DND-41 (cell line): ENCODE data around the gene OSBPL8.
"Not testable (repeated sequence)": the region's sequence is repeated elsewhere in the genome, so short reads cannot be mapped to it uniquely, and the experiment has no call there.

ENCODE experiments used
- ATAC-seq: fragments of 200-7000 bp; cut with Tn5 transposase; 3 replicates; pipeline ENCODE4 v1.9.1; 2021; ENCODE audit warnings: low read depth; ENCODE audit not compliant: insufficient read depth
- DNase-seq: peaks from one replicate; pipeline ENCODE4 v3.0.0-alpha.2; 2020
- H2AFZ ChIP-seq: 2 replicates; pipeline ENCODE4 v1.6.0; 2012; ENCODE audit warnings: low read depth, low read length
- H3K27ac ChIP-seq: 2 replicates; pipeline ENCODE4 v1.5.1; 2012; ENCODE audit warnings: low read length, inconsistent platforms
- H3K27me3 ChIP-seq: fragments of 200-600 bp; sonication (generic); 2 replicates; pipeline ENCODE4 v1.6.0; 2012; ENCODE audit warnings: low read length, mild to moderate bottlenecking, inconsistent platforms; ENCODE audit not compliant: insufficient read depth, poor library complexity
- H3K36me3 ChIP-seq: 2 replicates; pipeline ENCODE4 v1.5.1; 2012; ENCODE audit warnings: low read length, inconsistent platforms; ENCODE audit not compliant: insufficient read depth
- H3K4me1 ChIP-seq: 2 replicates; pipeline ENCODE4 v1.5.1; 2012; ENCODE audit warnings: mild to moderate bottlenecking, low read length; ENCODE audit not compliant: insufficient read depth
- H3K4me2 ChIP-seq: 2 replicates; pipeline ENCODE4 v1.6.0; 2012; ENCODE audit warnings: mild to moderate bottlenecking, moderate library complexity, low read length, inconsistent platforms; ENCODE audit not compliant: insufficient read depth
- H3K4me3 ChIP-seq, 2 experiments: fragments of 200-600 bp in 1 of 2; shearing (Covaris generic) in 1 of 2; 2 replicates each; pipeline ENCODE4 v1.5.1; 2012 to 2016; ENCODE audit warnings: inconsistent platforms in 2 of 2, low read length in 2 of 2, mild to moderate bottlenecking in 2 of 2, low read depth in 1 of 2, moderate library complexity in 1 of 2
- H3K79me2 ChIP-seq: 2 replicates; pipeline ENCODE4 v1.6.0; 2012; ENCODE audit warnings: low read length, inconsistent platforms; ENCODE audit not compliant: insufficient read depth
- H3K9ac ChIP-seq: 2 replicates; pipeline ENCODE4 v1.6.0; 2012; ENCODE audit warnings: low read depth, mild to moderate bottlenecking, inconsistent platforms, low read length, moderate library complexity
- H3K9me3 ChIP-seq: 2 replicates; pipeline ENCODE4 v1.5.1; 2012; ENCODE audit warnings: low read length, moderate library complexity, mild to moderate bottlenecking, inconsistent platforms; ENCODE audit not compliant: insufficient read depth, severe bottlenecking
- H4K20me1 ChIP-seq: 2 replicates; pipeline ENCODE4 v1.6.0; 2012; ENCODE audit warnings: low read length; ENCODE audit not compliant: insufficient read depth
- EZH2 ChIP-seq: IDR thresholded peaks from 3 replicates; pipeline ENCODE4 v1.6.1; 2012; ENCODE audit warnings: borderline replicate concordance, low read depth, mild to moderate bottlenecking, moderate library complexity, low read length, inconsistent platforms; ENCODE audit not compliant: severe bottlenecking
- TF ChIP-seq, protein P1 (sequence below): IDR thresholded peaks from 2 replicates; pipeline ENCODE4 v1.5.1; 2012; ENCODE audit warnings: borderline replicate concordance, low read length, moderate library complexity, mild to moderate bottlenecking; ENCODE audit not compliant: poor library complexity, severe bottlenecking; ENCODE audit errors: extremely low read depth

The OSBPL8 gene

DNA sequence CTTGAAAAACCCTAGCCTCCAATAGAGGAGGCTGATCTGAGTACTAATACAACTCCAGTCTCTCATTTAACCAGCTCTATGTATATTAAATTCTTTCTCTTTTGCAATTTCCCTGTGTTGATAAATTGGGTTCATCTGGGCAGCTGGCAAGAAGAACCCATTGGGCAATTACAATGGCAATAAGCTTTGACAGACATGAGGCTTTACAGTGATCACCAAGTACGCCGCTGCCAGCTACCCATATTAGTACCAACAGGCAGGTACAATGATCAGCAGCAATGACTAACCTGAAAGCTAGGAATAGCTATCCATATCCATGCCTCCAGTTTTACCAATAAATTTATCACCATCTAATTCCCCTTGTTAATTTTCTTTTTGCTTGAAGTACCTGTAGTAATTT, 54.5 kb downstream of the OSBPL8 start:
- ATAC-seq = no peak
- DNase-seq = no peak
- H4K20me1 ChIP-seq = peaks cover 8% of the 10 kb centered on the region; the same call in 1 of the 2 replicates
- peaks cover 36% of the 10 kb centered on the region for H3K79me2 ChIP-seq
- no peaks in the 10 kb centered on the region for H3K27me3 ChIP-seq
- TF ChIP-seq, protein P1, sequence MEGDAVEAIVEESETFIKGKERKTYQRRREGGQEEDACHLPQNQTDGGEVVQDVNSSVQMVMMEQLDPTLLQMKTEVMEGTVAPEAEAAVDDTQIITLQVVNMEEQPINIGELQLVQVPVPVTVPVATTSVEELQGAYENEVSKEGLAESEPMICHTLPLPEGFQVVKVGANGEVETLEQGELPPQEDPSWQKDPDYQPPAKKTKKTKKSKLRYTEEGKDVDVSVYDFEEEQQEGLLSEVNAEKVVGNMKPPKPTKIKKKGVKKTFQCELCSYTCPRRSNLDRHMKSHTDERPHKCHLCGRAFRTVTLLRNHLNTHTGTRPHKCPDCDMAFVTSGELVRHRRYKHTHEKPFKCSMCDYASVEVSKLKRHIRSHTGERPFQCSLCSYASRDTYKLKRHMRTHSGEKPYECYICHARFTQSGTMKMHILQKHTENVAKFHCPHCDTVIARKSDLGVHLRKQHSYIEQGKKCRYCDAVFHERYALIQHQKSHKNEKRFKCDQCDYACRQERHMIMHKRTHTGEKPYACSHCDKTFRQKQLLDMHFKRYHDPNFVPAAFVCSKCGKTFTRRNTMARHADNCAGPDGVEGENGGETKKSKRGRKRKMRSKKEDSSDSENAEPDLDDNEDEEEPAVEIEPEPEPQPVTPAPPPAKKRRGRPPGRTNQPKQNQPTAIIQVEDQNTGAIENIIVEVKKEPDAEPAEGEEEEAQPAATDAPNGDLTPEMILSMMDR = no peak
- no peak for TF ChIP-seq EZH2
- no peaks in the 10 kb centered on the region for H3K9me3 ChIP-seq
- no peak overlapping the region for H3K4me3 ChIP-seq
- no peak overlapping the region for H3K4me2 ChIP-seq
- no peaks in the 10 kb centered on the region for H3K36me3 ChIP-seq
- H3K4me1 ChIP-seq = no peaks in the 10 kb centered on the region
- H3K9ac ChIP-seq = no peak overlapping the region
- H3K27ac ChIP-seq = no peak overlapping the region
- H2AFZ ChIP-seq = no peak overlapping the region

DNA sequence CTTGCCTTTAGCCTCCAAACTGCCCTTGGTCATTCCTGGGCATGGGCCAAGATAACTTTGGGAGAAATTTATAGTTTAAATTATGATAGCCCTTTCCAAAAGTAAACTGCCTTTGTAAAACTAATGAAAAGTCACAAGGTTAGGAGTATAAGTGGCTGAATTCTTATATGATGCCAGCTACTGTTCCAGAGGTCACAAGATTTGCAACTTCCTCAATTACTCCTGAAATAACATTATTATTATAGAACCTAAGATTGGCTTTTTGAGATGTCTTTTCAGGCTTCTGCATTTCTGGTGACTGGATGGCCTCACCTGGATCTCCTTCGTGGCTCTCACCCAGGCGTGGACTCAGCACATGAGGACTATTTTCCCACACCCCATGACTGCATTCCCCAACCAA, 55.0 kb downstream of the OSBPL8 start:
- no peak overlapping the region for H3K9ac ChIP-seq
- no peak overlapping the region for H3K4me2 ChIP-seq
- H2AFZ ChIP-seq = no peak overlapping the region
- peaks cover 10% of the 10 kb centered on the region; the same call in 1 of the 2 replicates for H4K20me1 ChIP-seq
- no peak overlapping the region for H3K4me3 ChIP-seq
- no peak overlapping the region for H3K27ac ChIP-seq
- no peaks in the 10 kb centered on the region for H3K27me3 ChIP-seq
- H3K4me1 ChIP-seq = no peaks in the 10 kb centered on the region
- TF ChIP-seq, protein P1 = no peak
- no peak for TF ChIP-seq EZH2
- ATAC-seq = no peak
- H3K79me2 ChIP-seq = peaks cover 36% of the 10 kb centered on the region
- DNase-seq = no peak
- no peaks in the 10 kb centered on the region for H3K9me3 ChIP-seq
- H3K36me3 ChIP-seq = no peaks in the 10 kb centered on the region

DNA sequence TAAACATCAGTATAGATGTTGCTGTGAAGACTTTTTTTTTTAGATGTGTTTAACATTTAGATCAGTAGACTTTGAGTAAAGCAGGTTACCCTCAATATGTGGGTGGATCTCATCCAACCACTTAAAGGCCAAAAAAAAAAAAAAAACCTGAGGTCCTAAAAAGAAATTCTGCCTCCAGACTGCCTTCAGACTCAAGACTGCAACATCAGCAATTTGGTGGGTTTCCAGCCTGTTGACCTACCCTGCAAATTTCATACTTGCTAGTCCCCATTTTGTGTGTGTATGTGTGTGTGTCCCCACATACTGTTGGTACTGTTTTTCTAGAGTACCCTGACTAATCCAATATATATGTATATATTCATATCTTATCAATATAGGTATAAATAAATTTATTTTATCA, 55.6 kb downstream of the OSBPL8 start:
- Histone ChIP-seq H4K20me1 (peaks cover 7% of the 10 kb centered on the region; the same call in 1 of the 2 replicates), H3K9ac (no peak overlapping the region), H3K36me3 (no peaks in the 10 kb centered on the region), H3K79me2 (peaks cover 32% of the 10 kb centered on the region), H3K9me3 (no peaks in the 10 kb centered on the region), H3K27me3 (no peaks in the 10 kb centered on the region), H2AFZ (no peak overlapping the region), H3K4me1 (no peaks in the 10 kb centered on the region), H3K4me3 (no peak overlapping the region), H3K27ac (no peak overlapping the region), H3K4me2 (no peak overlapping the region)
- DNase-seq (no peak), ATAC-seq (no peak)
- TF ChIP-seq EZH2 = no peak
- TF ChIP-seq, protein P1 = no peak

DNA sequence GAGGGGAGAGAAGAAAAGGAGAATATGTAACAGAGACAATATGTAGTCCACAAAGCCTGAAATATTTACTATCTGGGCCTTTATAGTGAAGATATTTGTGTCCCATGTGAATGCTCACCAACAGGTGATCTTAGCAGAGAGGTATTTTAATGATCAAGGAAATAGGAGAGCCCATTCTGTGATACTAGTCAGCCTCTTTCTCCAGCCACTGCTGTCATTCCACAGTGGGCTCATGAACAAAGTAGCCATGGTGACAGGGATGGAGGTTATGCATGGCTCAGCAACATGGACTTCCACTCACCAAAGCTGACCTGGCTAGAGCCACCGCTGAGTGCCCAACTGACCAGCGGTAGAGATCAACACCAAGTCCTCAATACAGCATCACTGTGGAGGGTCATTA, 58.2 kb downstream of the OSBPL8 start:
- TF ChIP-seq EZH2 = no peak
- TF ChIP-seq, protein P1 = no peak
- H2AFZ ChIP-seq = no peak overlapping the region
- peaks cover 7% of the 10 kb centered on the region; the same call in 1 of the 2 replicates for H4K20me1 ChIP-seq
- H3K4me1 ChIP-seq = no peaks in the 10 kb centered on the region
- H3K27me3 ChIP-seq = no peaks in the 10 kb centered on the region
- H3K79me2 ChIP-seq = peaks cover 37% of the 10 kb centered on the region
- no peak overlapping the region for H3K9ac ChIP-seq
- H3K27ac ChIP-seq = no peak overlapping the region
- DNase-seq (no peak), ATAC-seq (no peak)
- H3K36me3 ChIP-seq = no peaks in the 10 kb centered on the region
- no peak overlapping the region for H3K4me2 ChIP-seq
- no peak overlapping the region for H3K4me3 ChIP-seq
- H3K9me3 ChIP-seq = no peaks in the 10 kb centered on the region

DNA sequence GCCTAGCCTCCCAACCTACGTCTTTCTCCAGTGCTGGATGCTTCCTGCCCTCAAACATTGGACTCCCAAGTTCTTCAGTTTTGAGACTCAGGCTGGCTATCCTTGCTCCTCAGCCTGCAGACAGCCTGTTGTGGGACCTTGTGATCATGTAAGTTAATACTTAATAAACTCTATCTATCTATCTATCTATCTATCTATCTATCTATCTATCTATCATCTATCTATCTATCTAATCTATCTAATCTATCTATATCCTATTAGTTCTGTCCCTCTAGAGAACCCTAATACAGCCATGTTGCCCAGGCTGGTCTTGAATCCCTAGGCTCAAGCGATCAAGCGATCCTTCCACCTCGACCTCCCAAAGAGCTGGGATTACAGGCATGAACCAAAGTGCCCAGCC, 60.4 kb downstream of the OSBPL8 start:
- not testable (repeated sequence) for ATAC-seq, H3K27me3 ChIP-seq, H2AFZ ChIP-seq, H3K9me3 ChIP-seq, H3K27ac ChIP-seq, H3K36me3 ChIP-seq, H3K4me3 ChIP-seq, H3K9ac ChIP-seq, DNase-seq, H3K4me2 ChIP-seq, H4K20me1 ChIP-seq, H3K4me1 ChIP-seq
- H3K79me2 ChIP-seq = peaks cover 28% of the 10 kb centered on the region
